Activated CD8-positive, alpha-beta memory T cell treated with anti-CD3 and anti-CD28 coated beads, Interleukin-2, amount 50 U/mL, for 48 hours (primary cell): ENCODE data around the gene HCN2.
"Not testable (repeated sequence)": the region's sequence is repeated elsewhere in the genome, so short reads cannot be mapped to it uniquely, and the experiment has no call there.

Experiments
- DNase-seq: peaks from one replicate; pipeline ENCODE4 v3.0.0-alpha.2; 2020

The HCN2 gene

GRCh38 chr19:622666-623065 lies 33.0 kb downstream of the HCN2 start:
- no peak for DNase-seq

GRCh38 chr19:623175-623916 lies 33.7 kb downstream of the HCN2 start:
- DNase-seq: no peak

- no peak for DNase-seq
Observed at GRCh38 chr19:623974-624373, 34.3 kb downstream of the HCN2 start.

GRCh38 chr19:624433-625109 lies 34.9 kb downstream of the HCN2 start:
- DNase-seq: no peak

- DNase-seq: no peak
Observed at GRCh38 chr19:625257-625656, 35.6 kb downstream of the HCN2 start.

- DNase-seq: not testable (repeated sequence)
Observed at GRCh38 chr19:626566-626965, 36.9 kb downstream of the HCN2 start.

- DNase-seq: no peak
Observed at GRCh38 chr19:628168-628567, 38.5 kb downstream of the HCN2 start.

- DNase-seq: not testable (repeated sequence)
Observed at GRCh38 chr19:629515-629914, 39.8 kb downstream of the HCN2 start.

GRCh38 chr19:629961-630714 lies 40.5 kb downstream of the HCN2 start:
- no peak for DNase-seq

GRCh38 chr19:632579-633067 lies 42.9 kb downstream of the HCN2 start:
- DNase-seq: peak; percentile 84

GRCh38 chr19:633068-633785 lies 43.5 kb downstream of the HCN2 start, which contains the start of gene POLRMT:
TSS of gene POLRMT (minus strand) at chr19:633537. CDS start at chr19:633512, 25 bp downstream.
- DNase-seq: peak; percentile 98

- no peak for DNase-seq
Observed at GRCh38 chr19:633786-634639, 44.3 kb downstream of the HCN2 start.

GRCh38 chr19:634975-635652 lies 45.4 kb downstream of the HCN2 start:
- DNase-seq: no peak

- no peak for DNase-seq
Observed at GRCh38 chr19:638906-639252, 49.2 kb downstream of the HCN2 start.

GRCh38 chr19:639253-640160 lies 49.8 kb downstream of the HCN2 start, which contains the start of gene FGF22:
TSS of gene FGF22 (plus strand) at chr19:639879. CDS start at chr19:639926, 47 bp downstream.
- DNase-seq: peak; percentile 98

- no peak for DNase-seq
Observed at GRCh38 chr19:640161-640558, 50.5 kb downstream of the HCN2 start.

- DNase-seq: no peak
Observed at GRCh38 chr19:640606-641189, 51.0 kb downstream of the HCN2 start.

GRCh38 chr19:641702-642101 lies 52.0 kb downstream of the HCN2 start:
- no peak for DNase-seq
